HG03457 (cell line): ENCODE measurements around the gene THUMPD1.
A peak's percentile ranks its signal among the peaks of the same experiment; 100 is the strongest.
"Not testable (repeated sequence)": the region's sequence is repeated elsewhere in the genome, so short reads cannot be mapped to it uniquely, and the experiment has no call there.

Experiments used
- ATAC-seq: cut with Tn5 transposase; IDR thresholded peaks from one replicate; pipeline ENCODE4 v1.9.1; 2021; ENCODE audit warnings: moderate number of reproducible peaks; ENCODE audit not compliant: unreplicated experiment

The THUMPD1 gene, protein sequence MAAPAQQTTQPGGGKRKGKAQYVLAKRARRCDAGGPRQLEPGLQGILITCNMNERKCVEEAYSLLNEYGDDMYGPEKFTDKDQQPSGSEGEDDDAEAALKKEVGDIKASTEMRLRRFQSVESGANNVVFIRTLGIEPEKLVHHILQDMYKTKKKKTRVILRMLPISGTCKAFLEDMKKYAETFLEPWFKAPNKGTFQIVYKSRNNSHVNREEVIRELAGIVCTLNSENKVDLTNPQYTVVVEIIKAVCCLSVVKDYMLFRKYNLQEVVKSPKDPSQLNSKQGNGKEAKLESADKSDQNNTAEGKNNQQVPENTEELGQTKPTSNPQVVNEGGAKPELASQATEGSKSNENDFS

DNA sequence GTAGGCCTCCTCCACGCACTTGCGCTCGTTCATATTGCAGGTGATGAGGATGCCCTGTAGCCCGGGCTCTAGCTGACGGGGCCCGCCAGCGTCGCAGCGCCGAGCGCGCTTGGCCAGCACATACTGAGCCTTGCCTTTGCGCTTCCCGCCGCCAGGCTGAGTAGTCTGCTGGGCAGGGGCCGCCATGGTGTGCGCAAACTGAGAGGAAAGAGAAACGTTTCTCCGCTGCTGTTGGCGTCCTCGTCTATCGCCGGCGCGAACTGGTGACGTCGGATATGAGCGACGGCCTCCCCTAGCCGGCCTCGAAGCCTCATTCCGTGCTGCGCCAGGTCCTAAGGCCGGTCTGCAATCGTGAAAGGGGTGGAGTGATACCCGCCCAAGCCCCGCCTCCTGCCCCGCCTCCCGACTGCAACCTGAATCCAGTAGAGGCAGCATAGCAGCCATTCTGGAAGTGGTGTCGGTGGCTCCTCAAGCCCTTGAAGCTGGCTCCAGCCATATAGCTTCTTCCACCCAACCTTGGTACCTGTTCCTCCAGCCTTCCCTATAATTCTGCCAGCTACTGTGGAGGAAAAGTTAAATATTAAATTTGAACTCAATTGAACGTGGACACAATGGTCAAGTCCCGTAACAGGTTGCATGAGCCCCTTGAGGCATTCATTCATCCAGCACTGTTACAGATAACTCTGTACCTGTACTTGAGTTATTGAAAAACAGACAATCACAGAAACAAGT, at the start of gene THUMPD1:
THUMPD1 (minus strand) TSS at position 265 of the 732 bp plus-strand sequence; CDS start at position 186, 79 bp downstream.
- ATAC-seq, result peak; percentile 53

DNA sequence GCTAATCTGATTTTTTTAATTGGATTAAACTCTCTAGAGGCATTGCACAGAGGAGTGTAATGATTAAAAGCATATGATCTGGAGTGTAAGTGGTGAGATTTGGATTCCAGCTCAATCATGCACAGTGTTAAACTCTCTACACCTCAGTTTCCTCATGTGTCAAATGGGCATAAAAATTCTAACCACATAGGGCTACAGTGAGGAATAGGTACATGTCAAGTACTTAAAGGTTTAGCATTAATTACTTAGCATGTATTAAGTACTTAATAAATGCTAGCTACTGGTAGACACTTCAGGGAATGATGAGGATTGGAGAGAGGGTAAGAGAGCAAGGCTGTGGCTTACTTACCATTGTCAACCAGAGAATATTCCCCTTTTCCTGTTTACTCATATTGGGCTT, 47.5 kb upstream of the THUMPD1 start:
- ATAC-seq, result no peak

DNA sequence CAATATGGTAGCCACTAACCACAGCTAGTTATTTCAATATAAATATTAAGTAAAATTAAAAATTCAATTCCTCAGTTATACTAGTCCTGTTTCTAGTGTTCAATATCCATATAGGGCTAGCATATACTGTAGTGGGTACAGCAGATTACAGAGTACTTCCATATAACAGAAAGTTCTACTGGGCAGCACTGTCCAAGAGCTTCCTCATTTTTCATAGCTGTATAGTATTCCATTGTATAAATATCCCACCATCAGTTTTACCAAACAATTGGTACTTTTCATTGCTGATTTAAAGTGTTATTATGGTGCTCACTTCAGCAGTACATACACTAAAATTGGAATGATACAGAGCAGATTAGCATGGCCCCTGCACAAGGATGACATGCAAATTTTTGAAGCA, 42.6 kb upstream of the THUMPD1 start:
- ATAC-seq, result no peak

DNA sequence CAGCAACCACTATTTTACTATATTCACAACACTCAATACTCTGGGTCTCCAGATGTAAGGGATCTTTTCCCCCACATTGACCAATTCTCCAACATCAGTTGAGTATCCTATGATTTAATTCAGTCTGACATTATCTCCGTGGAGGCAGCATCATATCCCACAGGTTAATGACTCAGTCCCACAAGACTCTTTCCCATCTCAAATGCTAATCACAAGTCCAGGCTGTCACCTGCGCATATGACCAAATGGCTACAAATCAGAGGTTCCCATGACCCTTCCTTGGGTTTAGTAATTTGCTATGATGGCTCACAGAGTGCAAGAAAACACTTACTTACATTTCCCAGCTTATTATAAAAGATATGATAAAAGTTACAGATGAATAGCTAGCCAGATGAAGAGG, 40.9 kb upstream of the THUMPD1 start:
- ATAC-seq, result no peak

DNA sequence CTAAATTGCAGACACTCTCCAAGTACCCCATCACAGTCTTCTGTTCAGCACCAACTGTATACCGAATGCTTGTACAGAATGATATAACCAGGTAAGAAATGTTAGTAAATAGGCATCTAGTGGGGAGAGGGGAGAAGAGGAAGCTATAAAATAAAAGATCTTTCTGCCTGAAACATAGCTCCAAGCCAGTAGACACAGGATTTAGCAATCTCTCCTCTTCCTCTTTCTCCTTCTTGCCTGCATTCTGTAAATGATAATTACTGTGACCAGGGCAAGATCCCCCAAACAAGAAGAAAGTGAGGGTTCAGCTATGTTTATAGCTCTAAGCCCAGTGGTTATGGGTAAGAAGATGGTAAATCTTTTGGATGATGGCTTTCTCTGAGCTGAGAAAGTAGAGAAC, 40.1 kb upstream of the THUMPD1 start:
- no peak for ATAC-seq

DNA sequence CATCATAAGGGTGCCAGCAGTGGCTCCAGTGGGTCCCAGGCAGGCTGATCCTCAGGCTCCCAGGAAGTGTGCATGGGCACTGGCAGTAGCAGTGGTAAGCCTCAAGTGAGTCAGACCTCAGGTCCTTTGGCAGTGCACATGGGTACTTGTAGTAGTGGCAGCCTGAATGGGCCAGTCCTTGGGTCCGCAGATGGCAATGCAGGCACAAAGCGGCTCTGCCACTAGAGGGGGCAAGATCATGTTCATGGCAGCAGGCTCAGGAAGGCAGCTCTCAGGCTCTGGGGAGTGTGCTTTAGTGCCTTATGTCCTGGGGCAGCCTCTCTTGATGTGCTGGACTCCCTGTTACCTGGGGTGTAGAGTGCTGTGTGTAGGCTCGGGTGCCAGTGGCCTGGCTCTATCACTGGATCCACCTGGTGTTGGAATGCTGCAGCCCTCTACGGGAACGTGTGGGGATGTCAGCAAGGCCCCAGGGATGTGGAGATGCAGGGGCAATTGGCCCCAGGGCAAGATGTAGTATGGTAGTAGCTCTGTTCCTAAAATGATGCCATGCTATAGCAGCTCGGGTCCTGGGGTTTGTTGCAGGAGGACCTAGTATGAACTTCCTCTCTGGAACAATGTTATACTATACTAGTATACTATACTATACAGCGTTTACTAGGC, 33.2 kb upstream of the THUMPD1 start:
- no peak for ATAC-seq

DNA sequence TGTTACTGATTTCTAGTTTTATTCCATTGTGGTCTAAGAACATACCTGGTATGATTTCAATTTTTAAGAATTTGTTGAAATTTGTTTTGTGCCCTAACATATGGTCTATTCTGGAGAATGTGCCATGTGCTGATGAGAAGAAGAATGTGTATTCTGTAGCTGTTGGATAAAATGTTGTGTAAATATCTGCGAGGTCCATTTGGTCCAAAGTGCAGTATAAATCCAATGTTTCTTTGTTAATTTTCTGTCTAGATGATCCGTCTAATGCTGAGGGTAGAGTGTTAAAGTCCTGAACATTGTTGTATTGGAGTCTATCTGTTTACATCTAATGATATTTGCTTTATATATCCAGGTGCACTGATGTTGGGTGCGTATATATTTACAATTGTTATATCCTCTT, 32.1 kb upstream of the THUMPD1 start:
- no peak for ATAC-seq

DNA sequence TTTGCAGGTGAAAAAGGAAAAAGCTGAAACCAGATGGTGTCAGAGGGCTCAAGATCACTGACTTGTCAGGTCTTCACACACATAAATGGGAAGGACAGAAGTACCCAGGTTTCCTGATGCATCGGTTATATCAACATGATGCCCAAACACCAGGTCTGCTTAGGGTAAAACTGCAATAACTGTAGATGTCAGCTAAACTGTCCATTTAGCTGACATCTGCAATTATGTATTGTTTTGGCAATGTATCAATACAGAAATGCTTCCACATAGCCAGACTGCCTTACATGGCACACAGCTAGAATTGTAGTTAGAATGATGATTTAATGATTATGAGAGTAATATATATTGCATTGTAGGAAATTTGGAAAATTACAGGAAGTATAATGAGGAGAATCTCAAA, 27.2 kb upstream of the THUMPD1 start:
- ATAC-seq, result no peak

DNA sequence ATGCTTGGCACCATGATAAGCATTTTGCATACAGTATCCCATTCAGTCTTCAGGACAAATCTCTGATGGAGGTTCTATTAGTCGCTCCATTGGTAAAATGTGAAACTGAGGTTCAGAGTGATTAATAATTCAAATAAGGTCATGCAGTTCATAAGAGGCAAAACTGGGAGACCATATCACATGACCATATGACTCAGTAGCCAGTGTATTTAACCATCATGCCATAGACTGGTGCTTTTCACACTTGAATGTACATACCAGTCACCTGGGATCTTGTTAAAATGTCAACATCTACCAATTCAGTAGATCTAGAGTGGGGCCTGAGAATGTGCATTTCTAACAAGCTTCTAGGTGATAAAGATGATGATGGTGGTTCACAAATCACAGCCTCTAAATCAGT, 26.5 kb upstream of the THUMPD1 start:
- no peak for ATAC-seq

DNA sequence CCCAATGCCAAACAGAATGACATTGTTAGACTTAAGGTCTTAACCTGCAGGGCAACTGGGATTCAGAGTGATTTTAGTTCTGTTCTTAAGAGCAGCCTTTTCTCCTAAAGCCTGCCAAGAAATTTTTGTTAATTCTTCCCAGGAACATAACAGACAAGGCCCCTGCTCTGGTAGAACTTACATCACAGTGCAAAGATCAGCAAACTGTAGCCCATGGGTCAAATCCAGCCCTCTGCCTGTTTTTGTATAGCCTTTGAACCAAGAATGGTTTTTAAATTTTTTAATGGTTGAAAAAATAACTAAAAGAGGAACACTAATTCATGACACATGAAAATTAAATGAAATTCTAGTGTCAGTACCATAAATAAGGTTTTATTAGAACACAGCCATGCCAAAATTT, 26.0 kb upstream of the THUMPD1 start:
- no peak for ATAC-seq

DNA sequence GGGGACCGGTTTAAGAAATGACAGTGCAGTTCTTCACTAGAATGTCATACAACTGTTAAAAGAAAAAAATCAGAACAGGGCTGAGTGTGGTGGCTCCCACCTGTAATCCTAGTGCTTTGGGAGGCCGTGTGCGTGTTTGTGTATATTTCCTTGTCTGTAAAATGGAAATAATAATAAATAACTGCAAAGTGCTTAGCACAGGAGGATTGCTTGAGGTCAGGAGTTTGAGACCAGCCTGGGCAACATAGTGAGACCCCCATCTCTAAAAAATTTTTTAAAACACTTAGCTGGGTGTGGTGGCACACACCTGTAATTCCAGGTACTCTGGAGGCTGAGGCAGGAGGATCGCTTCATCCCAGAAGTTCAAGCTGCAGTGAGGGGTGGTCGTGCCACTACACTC, 24.7 kb upstream of the THUMPD1 start:
- ATAC-seq, result no peak

DNA sequence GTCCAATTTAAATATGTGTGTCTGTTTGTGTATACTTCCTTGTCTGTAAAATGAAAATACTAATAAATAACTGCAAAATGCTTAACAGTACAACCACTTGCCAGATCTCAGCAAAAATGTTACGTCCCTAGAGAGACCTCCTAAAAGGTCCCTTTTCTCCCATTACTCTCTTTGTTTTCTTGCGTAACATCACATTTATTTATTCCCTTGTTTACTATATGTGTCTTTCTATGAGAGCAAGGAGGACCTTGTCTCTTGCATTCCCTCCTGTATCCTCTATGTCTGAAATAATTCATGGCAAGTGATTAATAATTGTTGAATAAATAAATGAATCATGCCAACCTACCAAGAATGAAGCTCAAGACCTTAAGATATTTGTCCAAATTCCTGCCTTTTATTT, 24.1 kb upstream of the THUMPD1 start:
- ATAC-seq, result no peak

DNA sequence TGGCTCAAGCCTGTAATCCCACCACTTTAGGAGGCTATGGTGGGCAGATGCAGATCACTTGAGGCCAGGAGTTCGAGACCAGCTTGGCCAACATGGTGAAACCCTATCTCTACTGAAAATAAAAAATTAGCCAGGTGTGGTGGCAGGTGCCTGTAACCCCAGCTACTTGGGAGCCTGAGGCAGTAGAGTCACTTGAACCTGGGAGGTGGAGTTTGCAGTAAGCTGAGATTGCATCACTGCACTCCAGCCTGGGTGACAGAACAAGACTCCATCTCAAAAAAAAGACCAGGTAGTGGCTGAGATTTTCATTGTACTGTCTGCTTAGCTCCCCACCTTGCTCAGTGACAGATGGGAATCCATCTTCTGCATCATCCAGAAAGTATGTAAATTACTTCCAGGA, 22.8 kb upstream of the THUMPD1 start:
- ATAC-seq, result not testable (repeated sequence)

DNA sequence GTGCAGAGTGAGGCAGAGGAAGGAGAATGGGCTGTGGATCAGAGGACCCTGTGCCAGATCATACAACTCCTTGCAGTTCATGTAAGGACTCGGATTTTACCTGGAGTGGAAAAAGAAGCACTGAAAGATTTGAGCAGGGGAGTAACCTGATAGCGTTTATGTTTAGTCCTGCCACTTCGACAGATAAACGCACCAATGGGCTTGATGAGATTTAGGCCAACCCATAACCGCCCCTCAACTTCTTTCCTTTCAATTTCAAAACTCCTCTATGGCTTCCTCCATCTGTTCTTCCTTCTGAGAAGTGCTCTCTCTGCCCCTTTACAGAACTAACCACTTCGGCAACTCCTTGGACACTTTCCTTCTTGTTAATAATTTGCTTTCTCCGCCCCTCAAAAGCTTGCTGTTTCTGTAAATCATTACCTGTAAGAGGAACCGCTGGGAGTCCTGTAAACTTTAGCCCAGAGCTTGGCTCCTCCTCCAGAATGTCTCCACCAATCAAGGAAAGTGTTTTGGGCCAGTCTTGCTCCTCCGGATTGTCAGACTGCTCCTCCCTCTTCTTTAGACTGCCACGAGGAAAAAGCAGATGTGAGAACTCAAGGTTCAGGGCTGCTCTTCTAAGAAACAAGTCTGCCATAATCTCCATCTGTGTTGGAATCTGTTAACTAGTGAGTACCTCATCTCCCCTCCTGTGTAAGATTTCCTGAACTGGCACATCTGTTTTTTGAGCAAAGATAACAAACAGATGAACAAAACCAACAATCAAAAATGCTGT, 22.0 kb upstream of the THUMPD1 start, which contains the start of gene ACSM3:
ACSM3 (plus strand) TSS at position 554 of the 772 bp plus-strand sequence. CDS start 6,021 bp downstream, outside the sequence.
- peak; percentile 90 for ATAC-seq

DNA sequence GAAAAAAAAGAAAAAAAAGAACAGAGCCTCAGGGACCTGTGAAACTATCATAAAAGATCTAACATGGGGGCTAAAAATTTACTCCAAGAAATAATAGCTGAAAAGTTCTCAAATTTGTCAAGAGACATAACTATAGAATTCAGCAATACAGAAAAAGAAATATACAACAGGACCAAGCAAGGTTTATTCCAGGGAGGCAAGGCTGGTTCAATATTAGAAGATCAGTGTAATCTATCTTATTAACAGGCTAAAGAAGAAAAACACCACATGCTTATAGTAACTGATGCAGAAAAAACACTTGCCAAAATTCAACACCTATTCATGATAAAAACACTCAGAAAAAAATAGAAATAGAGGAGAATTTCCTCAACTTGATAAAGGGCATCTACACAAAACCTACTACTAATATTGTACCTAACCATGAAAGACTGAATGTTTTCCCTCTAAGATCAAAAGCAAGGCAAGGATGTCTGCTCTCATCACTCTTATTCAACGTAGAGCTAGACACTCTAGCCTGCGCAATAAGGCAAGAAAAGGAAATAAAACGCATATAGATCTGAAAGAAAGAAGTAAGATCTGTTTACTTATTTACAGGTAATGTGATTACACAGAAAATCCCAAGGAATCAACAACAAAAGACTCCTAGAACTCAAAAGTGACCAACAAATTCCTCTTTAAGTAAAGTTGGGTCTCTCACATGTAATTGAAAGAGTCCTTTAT, 20.9 kb upstream of the THUMPD1 start:
- no peak for ATAC-seq

DNA sequence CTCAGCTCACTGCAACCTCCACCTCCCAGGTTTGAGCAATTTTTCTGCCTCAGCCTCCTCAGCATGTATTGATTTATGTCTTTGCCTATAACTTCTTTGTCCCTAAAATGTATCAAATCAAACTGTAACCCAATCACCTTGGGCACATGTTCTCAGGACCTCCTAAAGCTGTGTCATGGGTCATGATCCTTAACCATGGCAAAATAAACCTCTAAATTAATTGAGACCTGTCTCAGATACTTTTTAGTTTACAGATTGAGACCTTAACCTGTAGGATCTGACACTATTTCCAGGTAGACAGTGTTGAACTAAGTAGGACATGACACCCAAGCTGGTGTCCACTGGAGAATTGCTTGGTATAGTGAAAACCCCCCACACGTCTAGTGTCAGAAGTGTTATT, 19.6 kb upstream of the THUMPD1 start:
- ATAC-seq, result no peak

DNA sequence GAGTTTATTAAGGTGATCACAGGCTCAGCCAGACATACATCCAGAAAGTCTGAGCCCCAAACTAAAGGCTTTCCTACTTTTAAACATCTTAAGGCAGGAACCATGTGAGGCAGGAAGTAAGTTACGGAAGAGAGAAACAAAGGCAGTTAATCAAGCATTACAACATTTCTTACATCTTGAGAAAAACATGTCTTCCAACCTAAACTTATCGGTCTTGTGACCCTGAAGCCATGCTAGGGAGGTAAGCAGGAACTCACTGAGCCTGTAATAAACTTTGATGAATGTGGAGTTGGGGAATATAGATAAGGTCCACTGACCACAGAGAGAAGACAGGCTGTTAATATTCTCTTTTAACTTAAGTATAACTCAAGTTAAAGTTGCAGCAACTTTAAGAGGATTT, 18.7 kb upstream of the THUMPD1 start:
- ATAC-seq, result no peak

DNA sequence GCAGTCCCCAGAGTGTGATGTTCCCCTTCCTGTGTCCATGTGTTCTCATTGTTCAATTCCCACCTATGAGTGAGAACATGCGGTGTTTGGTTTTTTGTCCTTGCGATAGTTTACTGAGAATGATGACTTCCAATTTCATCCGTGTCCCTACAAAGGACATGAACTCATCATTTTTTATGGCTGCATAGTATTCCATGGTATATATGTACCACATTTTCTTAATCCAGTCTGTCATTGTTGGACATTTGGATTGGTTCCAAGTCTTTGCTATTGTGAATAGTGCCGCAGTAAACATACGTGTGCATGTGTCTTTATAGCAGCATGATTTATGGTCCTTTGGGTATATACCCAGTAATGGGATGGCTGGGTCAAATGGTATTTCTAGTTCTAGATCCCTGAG, 14.2 kb upstream of the THUMPD1 start:
- ATAC-seq, result not testable (repeated sequence)

DNA sequence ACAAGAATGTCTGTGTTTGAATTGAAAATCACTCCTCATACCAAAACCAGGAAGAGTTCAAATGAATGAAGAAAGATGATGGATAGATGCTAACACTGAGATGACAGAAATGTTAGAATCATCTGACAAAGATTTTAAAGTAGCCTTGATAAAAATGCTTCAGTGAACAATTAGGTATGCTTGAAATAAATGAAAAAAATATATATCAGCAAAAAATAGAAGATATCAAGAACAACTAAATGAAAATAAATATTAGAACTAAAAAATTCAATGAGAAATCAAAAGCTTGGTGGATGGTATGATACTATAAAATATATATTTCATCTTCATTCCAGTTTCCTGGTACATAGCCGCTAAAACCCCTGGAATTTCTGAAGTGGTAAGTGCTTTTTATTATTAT, 13.6 kb upstream of the THUMPD1 start:
- no peak for ATAC-seq

DNA sequence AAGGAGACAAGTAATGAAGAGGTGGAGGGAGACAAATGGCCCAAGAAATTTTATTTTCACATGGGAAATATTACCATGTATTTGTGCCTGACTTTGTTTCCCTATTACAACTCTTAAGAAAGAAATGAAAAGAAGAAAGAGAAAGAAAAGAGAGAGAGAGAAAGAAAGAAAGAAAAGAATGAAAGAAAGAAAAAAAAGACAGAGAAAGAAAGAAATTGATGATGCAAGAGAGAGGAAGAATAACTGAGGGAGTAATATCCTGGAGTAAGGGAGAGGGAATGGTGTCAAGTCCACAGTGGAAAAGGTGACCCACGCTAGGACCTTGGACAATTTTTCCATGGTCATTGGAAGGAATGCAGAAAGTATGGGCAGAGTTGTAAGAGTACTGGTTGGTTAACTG, 12.1 kb upstream of the THUMPD1 start:
- no peak for ATAC-seq
